Coronary artery (tissue), 2 donors: ENCODE measurements around the gene CDKL4.

Experiments
- DNase-seq: peaks from one replicate; pipeline ENCODE4 v3.0.0-alpha.2; 2017; ENCODE audit warnings: low spot score
- H3K27ac ChIP-seq, 2 donors: fragments of 200-600 bp; sonication (generic); one replicate each; pipeline ENCODE4 v1.5.1; 2016 to 2019
- H3K4me3 ChIP-seq: fragments of 200-600 bp; sonication (generic); 2 replicates; pipeline ENCODE4 v1.5.1; 2016; ENCODE audit warnings: mild to moderate bottlenecking, moderate library complexity
- TF ChIP-seq, protein P1 (sequence below): fragments of 200-600 bp; sonication (generic); IDR thresholded peaks from one replicate; pipeline ENCODE4 v1.5.1; 2019; ENCODE audit warnings: antibody characterized with exemption

The CDKL4 gene

DNA sequence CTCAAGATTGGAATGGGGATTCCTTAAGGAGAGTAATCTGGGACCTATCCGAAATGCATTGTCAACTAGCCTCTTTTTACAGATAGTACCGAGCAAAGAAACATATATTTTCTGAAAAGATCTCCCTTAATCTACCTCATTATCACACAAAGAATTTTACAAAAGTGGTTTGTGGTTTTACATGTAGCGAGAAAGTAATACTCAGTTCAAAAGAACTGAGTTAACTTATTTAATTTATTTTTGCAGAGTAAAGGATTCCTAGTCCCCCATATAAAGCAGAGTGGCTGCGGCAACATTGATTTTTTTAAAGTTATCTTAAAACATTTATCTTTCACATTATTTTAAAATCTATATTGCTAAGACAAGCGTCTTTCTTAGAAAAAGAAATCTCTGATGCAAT, 107.0 kb downstream of the CDKL4 start:
- TF ChIP-seq, protein P1, sequence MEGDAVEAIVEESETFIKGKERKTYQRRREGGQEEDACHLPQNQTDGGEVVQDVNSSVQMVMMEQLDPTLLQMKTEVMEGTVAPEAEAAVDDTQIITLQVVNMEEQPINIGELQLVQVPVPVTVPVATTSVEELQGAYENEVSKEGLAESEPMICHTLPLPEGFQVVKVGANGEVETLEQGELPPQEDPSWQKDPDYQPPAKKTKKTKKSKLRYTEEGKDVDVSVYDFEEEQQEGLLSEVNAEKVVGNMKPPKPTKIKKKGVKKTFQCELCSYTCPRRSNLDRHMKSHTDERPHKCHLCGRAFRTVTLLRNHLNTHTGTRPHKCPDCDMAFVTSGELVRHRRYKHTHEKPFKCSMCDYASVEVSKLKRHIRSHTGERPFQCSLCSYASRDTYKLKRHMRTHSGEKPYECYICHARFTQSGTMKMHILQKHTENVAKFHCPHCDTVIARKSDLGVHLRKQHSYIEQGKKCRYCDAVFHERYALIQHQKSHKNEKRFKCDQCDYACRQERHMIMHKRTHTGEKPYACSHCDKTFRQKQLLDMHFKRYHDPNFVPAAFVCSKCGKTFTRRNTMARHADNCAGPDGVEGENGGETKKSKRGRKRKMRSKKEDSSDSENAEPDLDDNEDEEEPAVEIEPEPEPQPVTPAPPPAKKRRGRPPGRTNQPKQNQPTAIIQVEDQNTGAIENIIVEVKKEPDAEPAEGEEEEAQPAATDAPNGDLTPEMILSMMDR: no peak
- no peak overlapping the region for H3K27ac ChIP-seq

GRCh38 chr2:39135690-39136259, 108.0 kb downstream of the CDKL4 start:
- TF ChIP-seq, protein P1: no peak
- Histone ChIP-seq H3K4me3 (no peak overlapping the region), H3K27ac (no peak overlapping the region)
- no peak for DNase-seq

More for the DNA sequence above, 107.0 kb downstream of the CDKL4 start:
- no peak for DNase-seq
- no peak overlapping the region for H3K4me3 ChIP-seq

- no peak for DNase-seq
- H3K4me3 ChIP-seq: no peak overlapping the region
- TF ChIP-seq, protein P1: no peak
- H3K27ac ChIP-seq: no peak overlapping the region
These were observed 110.4 kb downstream of the CDKL4 start for GRCh38 chr2:39133215-39133851.

GRCh38 chr2:39128919-39129391, 114.8 kb downstream of the CDKL4 start:
- no peak overlapping the region for H3K4me3 ChIP-seq
- TF ChIP-seq, protein P1: no peak
- H3K27ac ChIP-seq: no peak overlapping the region
- no peak for DNase-seq

DNA sequence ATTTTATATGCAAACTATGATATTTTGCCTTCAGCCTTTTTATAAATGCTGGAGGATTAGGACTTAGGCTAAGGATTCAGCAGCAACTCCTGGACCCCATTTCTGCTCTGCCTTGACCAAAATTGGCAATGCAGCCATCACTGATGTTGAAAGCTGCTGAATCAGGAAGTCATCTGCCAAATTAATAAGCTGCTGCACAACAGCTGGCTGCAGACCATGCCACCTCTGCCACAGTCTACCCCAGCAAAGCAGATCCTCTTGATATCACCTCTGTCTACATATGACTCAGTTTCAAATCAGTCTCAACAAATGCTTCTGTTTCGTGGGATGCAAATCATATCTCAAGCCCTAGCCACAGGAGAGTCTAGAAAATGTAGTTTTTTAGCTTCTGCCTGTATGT, 115.8 kb downstream of the CDKL4 start:
- TF ChIP-seq, protein P1: no peak
- H3K4me3 ChIP-seq: no peak overlapping the region
- H3K27ac ChIP-seq: no peak overlapping the region
- no peak for DNase-seq
